Measurements from ENCODE around the gene NPNT.

NPNT gene

DNA sequence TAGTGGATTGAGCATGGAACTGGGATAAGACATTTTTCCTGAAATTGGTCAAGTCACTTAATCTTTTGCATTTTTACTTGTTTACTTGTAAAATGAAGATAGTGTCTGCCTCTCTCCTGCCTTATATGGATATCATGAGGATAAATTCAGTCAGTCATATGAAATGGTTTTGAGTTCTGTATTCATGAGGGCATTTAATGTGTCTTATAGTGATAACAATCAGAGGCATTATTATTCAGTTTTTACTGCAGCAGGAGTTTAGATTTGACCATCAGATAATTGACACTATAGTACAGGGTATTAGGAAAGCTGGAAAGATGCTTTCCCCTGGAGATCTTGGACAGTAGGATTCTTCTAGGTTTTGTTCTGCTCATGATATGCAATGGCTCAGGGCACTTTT is 26.0 kb downstream of the NPNT start:
- FAIRE-seq = no peak

DNA sequence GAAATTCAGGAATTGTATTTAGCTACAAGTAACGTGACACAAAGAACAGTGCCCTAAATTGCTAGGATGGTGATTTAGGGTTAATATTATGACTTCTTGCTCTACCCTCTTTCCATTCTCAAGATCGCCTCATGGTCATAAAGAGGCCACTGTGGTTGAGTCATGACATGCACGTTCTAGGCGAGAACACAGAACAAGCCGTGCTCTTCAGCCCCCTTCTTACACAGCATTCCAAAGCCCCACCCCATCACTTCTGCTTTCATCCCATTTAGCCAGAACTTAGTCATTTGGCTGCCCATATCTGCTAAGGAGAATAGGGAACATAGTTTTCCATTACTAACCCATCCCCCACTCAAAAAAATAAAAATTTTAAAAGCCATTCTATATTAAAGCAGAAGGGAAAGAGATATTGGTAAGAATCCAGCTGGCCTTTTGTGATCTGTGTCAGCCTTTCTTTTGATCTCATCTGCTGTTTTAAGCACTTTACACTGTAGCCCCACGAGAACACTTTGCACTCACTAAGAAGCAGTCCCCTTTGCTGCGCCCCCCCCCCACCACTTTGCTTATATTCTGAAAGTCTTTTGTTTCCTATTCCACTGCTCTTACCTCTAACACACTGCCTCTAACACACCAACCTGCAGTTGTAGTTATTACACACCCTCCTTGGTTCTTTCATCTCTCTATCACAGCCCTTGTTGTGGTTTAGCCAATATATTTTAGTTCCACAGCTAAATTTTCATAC is 28.4 kb downstream of the NPNT start:
- FAIRE-seq = no peak

DNA sequence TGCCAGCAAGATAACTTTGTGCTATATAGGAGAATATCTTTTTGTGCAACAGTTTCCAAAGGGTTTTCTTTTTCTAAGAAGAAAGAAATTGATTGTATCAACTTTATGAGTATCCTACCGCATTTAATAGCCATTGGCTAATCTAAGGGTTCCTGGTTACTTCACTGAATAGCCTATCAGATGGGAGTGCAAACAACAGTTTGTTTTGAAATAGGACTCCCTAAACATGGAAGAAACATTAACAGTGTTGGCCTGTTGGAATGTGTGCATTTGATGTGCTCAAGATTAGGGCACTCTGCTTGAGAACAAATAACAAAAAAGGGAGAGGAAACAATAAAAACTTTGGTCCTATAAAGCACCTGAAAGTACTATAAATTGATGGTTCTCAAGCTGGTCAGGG is 29.1 kb downstream of the NPNT start:
- no peak for FAIRE-seq

DNA sequence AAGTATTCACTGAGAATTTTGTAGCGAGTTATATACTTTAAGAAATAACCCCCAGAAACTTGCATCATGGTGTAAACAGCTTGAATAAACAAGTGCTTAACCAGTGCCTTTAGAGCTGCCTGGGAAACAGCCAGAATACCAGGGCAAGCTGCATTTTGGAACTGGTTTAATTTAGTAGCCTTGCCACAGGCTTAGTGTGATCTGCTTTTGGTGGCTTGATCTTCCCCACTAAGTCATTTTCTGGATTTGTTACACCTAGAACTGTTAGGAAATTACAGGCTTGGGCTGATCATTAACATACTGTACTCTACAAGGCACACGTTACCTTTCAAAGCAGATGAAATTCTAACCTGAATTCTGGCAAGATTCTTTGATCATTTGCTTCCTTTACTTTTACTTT is 35.4 kb downstream of the NPNT start:
- FAIRE-seq = no peak

DNA sequence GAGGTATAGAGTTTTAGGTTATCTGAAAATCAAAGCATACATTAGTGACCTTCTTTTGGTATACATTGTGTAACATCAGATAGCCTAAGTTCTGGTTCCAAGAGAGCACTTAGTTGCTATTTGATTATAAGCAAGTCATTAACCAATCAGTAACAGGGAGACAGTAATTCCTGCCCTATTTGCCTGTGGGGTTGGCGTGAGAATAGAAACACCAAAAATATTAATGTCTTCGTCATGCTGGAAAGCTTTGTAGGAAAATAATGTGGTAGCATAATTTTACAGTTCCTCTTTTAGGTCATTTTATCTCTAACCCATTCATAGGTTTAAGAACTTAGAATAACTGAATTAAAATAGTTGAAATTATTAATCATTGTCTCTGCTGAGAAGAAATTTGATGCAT is 37.8 kb downstream of the NPNT start:
- no peak for FAIRE-seq

GRCh38 chr4:105934386-105934785 is 39.1 kb downstream of the NPNT start:
- FAIRE-seq = no peak

GRCh38 chr4:105936901-105937300 is 41.6 kb downstream of the NPNT start:
- no peak for FAIRE-seq

DNA sequence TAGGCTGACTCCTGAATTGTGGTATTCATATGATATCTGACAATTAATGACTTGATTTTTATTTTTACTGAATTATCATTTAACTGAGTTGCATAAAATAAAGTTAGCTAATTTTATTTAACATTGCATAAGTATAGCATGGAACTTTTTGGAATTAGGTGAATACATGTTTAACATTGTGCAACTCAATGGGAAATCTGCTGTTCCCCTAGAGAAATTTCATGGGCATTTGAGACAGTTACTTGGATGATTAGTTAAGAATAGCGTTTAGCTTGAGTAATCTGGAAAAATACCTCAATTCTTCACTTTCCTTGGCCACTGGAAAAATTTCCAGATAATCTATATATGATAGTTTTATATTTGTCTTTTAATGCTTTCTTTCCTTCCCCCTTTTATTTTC is 42.5 kb downstream of the NPNT start:
- FAIRE-seq = no peak

- FAIRE-seq = no peak
Measured at GRCh38 chr4:105943234-105943633, 48.0 kb downstream of the NPNT start.

DNA sequence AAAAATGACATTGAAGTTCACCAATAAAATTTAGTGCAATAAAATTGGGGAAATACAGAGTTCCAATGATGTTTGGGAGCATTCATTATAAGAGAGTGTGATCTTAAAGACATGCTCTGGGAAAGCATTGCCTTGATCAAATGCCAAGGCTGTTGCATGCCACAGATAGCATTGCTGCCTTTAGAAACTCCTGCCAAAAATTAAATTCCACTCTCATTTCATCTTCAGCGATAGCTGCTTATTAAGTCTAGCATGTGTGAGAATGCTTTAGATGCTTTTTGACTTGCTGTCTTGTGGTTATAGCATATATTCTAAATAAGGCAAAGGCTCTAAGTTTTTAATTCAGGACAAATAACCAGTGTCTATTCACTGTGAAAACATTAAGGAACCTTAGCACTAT is 49.3 kb downstream of the NPNT start:
- FAIRE-seq = no peak

DNA sequence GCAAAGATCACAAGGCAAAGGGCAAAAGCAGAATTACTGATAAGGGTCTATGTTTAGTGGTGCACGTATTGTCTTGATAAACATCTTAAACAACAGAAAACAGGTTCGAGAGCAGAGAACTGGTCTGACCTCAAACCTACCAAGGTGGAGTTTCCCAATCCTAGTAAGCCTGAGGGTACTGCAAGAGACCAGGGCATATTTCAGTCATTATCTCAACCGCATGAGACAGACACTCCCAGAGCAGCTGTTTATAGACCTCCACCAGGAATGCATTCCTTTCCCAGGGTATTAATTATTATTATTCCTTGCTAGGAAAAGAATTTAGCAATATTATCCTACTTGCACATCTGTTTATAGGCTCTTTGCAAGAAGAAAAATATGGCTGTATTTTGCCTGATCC is 51.5 kb downstream of the NPNT start:
- no peak for FAIRE-seq

- FAIRE-seq = no peak
Measured at GRCh38 chr4:105950701-105951100, 55.4 kb downstream of the NPNT start.

GRCh38 chr4:105951198-105951597 is 55.9 kb downstream of the NPNT start:
- FAIRE-seq = no peak

GRCh38 chr4:105952591-105952990 is 57.3 kb downstream of the NPNT start:
- no peak for FAIRE-seq

DNA sequence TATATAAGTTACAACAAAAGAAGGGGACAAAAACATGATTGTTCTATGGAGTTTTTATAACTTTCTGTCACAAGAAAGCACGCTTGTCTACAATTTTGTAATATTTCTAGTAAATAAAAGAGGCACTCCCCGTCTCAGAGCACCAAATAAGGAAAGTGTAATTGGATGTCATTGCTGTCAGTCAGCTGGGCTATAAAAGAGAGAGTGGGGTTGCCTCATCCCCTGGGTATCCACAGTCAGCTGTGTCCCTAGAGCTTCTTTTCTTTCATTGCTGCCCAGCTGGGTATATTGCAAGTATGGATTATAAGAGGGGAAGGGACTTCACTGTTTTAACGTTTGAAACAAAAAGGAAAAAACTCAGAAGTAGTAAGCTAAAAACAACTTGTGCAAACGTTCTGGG is 61.3 kb downstream of the NPNT start:
- FAIRE-seq = no peak

DNA sequence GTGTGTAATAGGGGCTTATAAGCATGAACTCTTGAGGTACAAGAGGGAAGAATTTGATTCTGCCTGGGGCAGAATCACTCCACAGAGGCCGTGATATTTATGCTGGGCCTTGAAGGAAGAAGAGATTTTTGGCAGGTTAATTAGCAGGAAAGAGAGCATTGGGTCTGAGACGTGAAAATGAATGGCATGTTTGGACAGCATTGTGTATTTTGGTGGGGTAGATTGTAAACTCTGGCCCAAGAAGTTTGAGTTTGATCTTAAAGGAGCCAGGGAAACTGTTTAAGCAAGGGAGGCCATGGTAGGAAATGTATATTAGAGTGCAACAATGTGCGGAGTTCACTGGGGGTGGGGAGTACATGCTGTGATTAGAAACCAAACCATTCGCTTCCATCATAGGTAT is 62.4 kb downstream of the NPNT start:
- FAIRE-seq = no peak

DNA sequence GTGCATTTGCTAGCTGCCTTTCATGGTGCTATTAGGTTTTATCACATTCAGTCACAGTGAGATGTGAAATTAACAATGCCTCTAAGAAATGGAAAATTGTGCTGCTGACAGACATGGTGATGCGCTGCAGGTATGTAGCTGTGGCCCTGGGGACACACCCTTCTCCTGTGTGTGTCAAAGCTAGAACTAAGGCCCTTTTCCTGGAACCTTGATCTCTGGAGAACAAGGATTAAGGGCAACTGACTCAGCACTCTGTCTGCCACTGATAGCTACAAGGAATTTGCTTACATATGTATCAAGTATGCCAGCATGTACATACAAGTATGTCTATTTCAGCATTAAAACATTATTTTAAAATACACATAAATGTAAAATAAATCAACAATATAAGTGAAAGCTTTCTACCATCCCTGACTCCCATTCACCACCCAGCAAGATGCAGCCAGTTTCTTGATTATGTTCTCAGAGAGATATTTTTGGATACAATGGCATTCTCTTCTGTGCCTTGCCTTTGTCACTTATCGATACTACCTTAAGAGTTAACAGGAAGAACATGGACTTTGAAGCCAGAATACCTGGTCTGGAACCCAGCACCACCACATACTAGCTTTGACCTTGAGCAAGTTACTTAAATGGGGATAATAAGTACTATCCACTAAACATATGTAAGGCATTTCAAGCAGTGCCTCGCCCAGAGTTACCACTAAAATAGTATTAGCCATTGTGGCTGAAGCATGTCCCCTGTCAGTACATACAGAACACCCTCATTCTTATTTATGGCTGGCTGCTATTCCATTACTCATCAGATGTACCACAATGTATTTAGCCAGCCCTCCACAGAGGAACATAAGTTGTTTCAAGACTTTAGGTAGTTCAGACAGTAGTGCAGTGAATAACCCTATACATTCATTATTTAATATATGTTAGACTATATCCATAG is 68.5 kb downstream of the NPNT start:
- FAIRE-seq = no peak

DNA sequence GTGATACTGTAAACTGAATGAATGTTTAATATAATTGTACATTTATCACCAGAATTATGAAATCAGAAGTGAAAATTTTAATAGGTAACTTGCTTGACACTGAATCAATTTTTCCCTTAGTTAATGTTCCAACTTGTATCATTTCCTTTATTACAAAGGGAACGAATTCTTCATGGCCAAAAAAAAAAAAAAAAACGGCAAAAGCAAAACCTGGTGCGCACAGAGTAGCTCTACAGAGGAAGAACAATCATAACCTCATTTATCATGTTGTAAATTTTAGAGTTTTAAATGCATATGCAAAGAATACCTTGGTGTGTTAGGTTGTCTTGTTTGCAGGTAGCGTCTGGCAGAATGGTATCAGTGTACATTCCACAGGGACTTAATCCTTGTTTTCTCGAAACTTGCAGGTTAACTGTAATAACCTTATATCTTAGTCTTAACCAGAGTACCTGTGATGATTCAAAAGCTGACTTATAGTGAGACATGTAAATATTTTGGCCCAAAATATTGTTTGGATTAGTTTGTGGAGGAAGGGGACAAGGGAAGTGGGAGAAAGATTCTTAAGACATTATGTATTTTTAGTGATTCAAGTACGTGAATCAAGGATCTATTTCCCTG is 70.0 kb downstream of the NPNT start:
- no peak for FAIRE-seq

- FAIRE-seq = no peak
Measured at GRCh38 chr4:105966051-105966450, 70.8 kb downstream of the NPNT start.

- FAIRE-seq = no peak
Measured at GRCh38 chr4:105967058-105967658, 71.9 kb downstream of the NPNT start.

GRCh38 chr4:105969575-105969974 is 74.3 kb downstream of the NPNT start:
- FAIRE-seq = no peak

DNA sequence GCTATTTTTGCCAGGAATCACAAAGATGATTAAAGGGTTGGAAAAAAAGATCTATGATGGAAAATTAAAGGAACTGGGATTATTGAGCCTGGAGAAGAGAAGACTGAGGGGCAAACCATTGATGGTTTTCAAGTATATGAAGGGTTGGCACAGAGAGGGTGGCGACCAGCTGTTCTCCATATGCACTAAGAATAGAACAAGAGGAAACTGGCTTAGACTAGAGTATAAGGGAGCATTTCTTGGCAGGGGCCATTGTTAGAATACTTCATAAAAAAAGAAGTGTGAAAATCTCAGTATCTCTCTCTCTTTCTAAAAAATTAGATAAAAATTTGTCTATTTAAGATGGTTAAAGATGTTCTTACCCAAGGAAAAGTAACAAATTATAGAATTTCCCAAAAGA is 75.1 kb downstream of the NPNT start:
- FAIRE-seq = no peak

GRCh38 chr4:105971036-105971435 is 75.8 kb downstream of the NPNT start:
- FAIRE-seq = no peak

Measured in colon (tissue), 2 donors.